B cell (primary cell): ENCODE results near the gene SLC24A3.

Experiments used
- EZH2 ChIP-seq: IDR thresholded peaks from 2 replicates; pipeline ENCODE4 v1.6.1; 2012; ENCODE audit warnings: borderline replicate concordance, low read depth, mild to moderate bottlenecking, moderate library complexity, low read length; ENCODE audit not compliant: insufficient read depth, poor library complexity, severe bottlenecking
- TF ChIP-seq, protein P1 (sequence below): fragments of 200-600 bp; IDR thresholded peaks from one replicate; pipeline ENCODE4 v1.8.0; 2022; ENCODE audit warnings: antibody characterized with exemption, mild to moderate bottlenecking

DNA sequence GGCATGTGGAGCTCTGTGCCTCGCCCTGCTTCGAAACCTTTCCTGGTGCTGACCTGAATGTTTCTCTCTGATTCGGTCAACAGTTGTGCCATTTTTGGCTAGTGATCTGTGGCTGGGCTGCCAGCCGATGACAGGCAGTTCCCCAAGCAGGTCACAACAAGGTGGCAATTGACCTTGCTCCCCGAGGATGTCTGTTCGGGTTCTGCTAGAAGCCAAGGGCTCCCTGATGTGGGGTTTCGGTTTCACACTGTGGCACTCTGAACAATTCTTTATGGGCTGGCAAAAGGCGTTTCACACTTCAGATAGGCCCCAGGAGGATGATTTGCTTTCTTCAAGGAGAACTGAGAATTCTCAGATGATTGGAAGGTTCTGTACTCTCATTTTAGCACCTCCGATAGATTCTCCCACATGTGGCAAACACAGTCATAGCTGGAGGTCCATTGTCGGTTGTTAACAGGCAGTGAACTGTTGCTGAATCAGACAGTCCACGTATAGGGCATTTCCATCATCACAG lies 135.6 kb downstream of the SLC24A3 start:
- TF ChIP-seq, protein P1, sequence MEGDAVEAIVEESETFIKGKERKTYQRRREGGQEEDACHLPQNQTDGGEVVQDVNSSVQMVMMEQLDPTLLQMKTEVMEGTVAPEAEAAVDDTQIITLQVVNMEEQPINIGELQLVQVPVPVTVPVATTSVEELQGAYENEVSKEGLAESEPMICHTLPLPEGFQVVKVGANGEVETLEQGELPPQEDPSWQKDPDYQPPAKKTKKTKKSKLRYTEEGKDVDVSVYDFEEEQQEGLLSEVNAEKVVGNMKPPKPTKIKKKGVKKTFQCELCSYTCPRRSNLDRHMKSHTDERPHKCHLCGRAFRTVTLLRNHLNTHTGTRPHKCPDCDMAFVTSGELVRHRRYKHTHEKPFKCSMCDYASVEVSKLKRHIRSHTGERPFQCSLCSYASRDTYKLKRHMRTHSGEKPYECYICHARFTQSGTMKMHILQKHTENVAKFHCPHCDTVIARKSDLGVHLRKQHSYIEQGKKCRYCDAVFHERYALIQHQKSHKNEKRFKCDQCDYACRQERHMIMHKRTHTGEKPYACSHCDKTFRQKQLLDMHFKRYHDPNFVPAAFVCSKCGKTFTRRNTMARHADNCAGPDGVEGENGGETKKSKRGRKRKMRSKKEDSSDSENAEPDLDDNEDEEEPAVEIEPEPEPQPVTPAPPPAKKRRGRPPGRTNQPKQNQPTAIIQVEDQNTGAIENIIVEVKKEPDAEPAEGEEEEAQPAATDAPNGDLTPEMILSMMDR, result no peak
- no peak for TF ChIP-seq EZH2
